HG03095 (cell line): ENCODE data around the gene TPTE.
"Not testable (repeated sequence)": the region's sequence is repeated elsewhere in the genome, so short reads cannot be mapped to it uniquely, and the experiment has no call there.

Experiments used
- ATAC-seq: cut with Tn5 transposase; IDR thresholded peaks from one replicate; pipeline ENCODE4 v1.9.1; 2021; ENCODE audit warnings: moderate library complexity; ENCODE audit not compliant: unreplicated experiment

TPTE gene

GRCh38 chr21:10616535-10616934 is 95.2 kb downstream of the TPTE start:
- ATAC-seq, result no peak

- not testable (repeated sequence) for ATAC-seq
Observed at GRCh38 chr21:10617133-10617752, 95.9 kb downstream of the TPTE start.

GRCh38 chr21:10627316-10627863 is 106.0 kb downstream of the TPTE start:
- ATAC-seq, result no peak

- not testable (repeated sequence) for ATAC-seq
Observed at GRCh38 chr21:10629239-10629638, 107.9 kb downstream of the TPTE start.

GRCh38 chr21:10630829-10631228 is 109.4 kb downstream of the TPTE start:
- ATAC-seq, result not testable (repeated sequence)

GRCh38 chr21:10631316-10631715 is 109.9 kb downstream of the TPTE start:
- ATAC-seq, result not testable (repeated sequence)

- ATAC-seq, result not testable (repeated sequence)
Observed at GRCh38 chr21:10638144-10638543, 116.8 kb downstream of the TPTE start.

GRCh38 chr21:10639123-10639522 is 117.7 kb downstream of the TPTE start:
- ATAC-seq, result no peak

- ATAC-seq, result not testable (repeated sequence)
Observed at GRCh38 chr21:10639746-10640145, 118.4 kb downstream of the TPTE start.

- ATAC-seq, result no peak
Observed at GRCh38 chr21:10640446-10640845, 119.1 kb downstream of the TPTE start.

GRCh38 chr21:10641107-10641506 is 119.7 kb downstream of the TPTE start:
- no peak for ATAC-seq

- not testable (repeated sequence) for ATAC-seq
Observed at GRCh38 chr21:10645667-10646066, 124.3 kb downstream of the TPTE start.

- ATAC-seq, result not testable (repeated sequence)
Observed at GRCh38 chr21:10649350-10650149, 128.2 kb downstream of the TPTE start.

- not testable (repeated sequence) for ATAC-seq
Observed at GRCh38 chr21:10650297-10650696, 128.9 kb downstream of the TPTE start.
